Loucy (cell line): Measurements from ENCODE around the gene TYRO3.

ENCODE experiments used
- CTCF ChIP-seq: fragments of 200-600 bp; sonication (generic); conservative IDR thresholded peaks from 2 replicates; pipeline ENCODE4 v1.5.1; 2014; ENCODE audit warnings: mild to moderate bottlenecking, antibody characterized with exemption, low read length
- EZH2phosphoT487 ChIP-seq: fragments of 200-600 bp; IDR thresholded peaks from 2 replicates; pipeline ENCODE4 v1.6.1; 2018; ENCODE audit warnings: antibody characterized with exemption, mild to moderate bottlenecking, moderate library complexity, borderline replicate concordance

GRCh38 chr15:41629463-41629862 lies 70.5 kb downstream of the TYRO3 start:
- TF ChIP-seq CTCF (no peak), EZH2phosphoT487 (no peak)
